Measurements from ENCODE around the gene MYO7B.

DNA sequence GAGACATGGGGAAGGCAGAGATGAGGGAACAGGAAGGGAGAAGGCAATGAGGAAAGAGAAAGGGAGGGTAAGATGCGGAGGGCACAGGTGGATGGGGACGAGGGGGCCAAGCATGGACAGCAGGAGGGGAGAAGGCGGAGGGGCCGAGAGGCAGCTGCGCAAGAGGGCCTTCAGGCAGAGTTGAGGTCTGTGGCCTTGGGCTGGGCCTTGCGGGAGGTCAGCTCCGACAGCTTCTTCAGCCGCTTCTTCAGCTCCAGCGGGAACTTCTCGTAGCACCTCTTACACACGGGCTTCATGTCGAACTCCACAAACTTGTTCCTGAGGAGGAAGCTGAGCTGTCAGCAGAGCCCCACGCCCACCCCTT lies 103.6 kb downstream of the MYO7B start:
- TF ChIP-seq, protein P1, sequence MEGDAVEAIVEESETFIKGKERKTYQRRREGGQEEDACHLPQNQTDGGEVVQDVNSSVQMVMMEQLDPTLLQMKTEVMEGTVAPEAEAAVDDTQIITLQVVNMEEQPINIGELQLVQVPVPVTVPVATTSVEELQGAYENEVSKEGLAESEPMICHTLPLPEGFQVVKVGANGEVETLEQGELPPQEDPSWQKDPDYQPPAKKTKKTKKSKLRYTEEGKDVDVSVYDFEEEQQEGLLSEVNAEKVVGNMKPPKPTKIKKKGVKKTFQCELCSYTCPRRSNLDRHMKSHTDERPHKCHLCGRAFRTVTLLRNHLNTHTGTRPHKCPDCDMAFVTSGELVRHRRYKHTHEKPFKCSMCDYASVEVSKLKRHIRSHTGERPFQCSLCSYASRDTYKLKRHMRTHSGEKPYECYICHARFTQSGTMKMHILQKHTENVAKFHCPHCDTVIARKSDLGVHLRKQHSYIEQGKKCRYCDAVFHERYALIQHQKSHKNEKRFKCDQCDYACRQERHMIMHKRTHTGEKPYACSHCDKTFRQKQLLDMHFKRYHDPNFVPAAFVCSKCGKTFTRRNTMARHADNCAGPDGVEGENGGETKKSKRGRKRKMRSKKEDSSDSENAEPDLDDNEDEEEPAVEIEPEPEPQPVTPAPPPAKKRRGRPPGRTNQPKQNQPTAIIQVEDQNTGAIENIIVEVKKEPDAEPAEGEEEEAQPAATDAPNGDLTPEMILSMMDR (IDR thresholded peaks at IDR 0.05; ENCODE audit: borderline replicate concordance, extremely low read depth, low read length, poor library complexity, severe bottlenecking), result no peak
- TF ChIP-seq EZH2 (IDR thresholded peaks at IDR 0.05; ENCODE audit: borderline replicate concordance, low read depth, low read length, severe bottlenecking), result no peak
